Measurements from ENCODE around the gene TTC9. TPM values are rescaled to one million over a fixed set of nuclear protein-coding genes. Genes with fewer than 3 reads are reported as not detected.

The TTC9 gene
- total RNA-seq, 1 donor from 2014 or later = 6.6 TPM

DNA sequence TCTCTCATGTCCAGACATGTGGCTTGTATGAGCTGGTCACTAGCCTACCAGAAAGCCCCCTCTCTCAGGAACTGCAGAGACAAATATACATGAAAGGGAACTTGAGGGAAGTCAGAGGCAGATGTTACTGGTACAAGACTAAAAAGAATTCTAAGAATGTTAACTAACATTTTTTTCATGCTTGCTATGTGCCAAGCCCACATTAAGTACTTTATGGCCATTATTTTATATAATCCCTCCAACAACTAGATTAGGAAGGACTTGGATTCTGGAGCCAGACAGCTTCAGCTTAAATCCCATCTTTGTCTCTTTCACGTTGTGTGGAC, 24.6 kb downstream of the TTC9 start:
- Mint-ChIP-seq H3K36me3 (ENCODE audit: low read depth) (peaks cover 24% of the 10 kb centered on the region), H3K27ac (peak overlapping the region; percentile 23), H3K4me1 (ENCODE audit: low read depth) (peaks cover 42% of the 10 kb centered on the region), H3K27me3 (ENCODE audit: insufficient read depth) (no peaks in the 10 kb centered on the region), H3K4me3 (no peak overlapping the region), H3K9me3 (no peaks in the 10 kb centered on the region)
- no peak for DNase-seq (ENCODE audit: low spot score)
- intact Hi-C loops (cut with micrococcal nuclease) = no loop called here

DNA sequence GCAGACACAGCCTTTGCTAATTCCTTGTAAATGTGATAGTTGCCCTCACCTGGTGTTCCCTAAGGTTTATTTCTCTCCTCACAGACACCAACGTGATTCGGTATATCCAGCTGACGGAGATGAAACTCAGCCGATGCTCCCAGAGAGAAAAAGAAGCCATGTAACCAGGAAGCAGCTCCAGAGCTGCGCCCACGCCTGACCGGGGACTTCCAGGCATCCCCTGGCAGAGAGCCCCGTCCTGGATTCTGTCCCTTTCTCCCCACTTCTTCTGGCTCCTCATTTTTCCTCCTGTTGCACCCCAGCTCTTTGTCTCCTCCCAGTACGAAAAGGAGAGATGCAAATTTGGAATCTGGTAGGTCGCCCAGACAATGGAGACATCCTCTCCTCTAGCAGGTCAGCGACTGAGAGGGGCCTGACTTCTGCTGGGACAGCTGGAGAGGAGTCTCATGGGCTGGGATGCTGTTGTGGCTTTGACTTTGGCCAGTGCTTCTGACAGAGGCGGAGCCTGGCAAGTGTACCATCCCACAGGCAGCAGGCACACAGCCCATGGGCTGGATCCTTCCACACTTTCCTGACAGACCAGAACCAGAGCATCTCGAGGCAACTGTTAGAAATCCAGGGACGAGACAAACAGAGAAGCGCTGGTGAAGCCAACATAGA, 29.4 kb downstream of the TTC9 start:
- Mint-ChIP-seq H3K4me3 (no peak overlapping the region), H3K27me3 (ENCODE audit: insufficient read depth) (no peaks in the 10 kb centered on the region), H3K27ac (no peak overlapping the region), H3K9me3 (no peaks in the 10 kb centered on the region), H3K36me3 (ENCODE audit: low read depth) (peaks cover 19% of the 10 kb centered on the region), H3K4me1 (ENCODE audit: low read depth) (peaks cover 7% of the 10 kb centered on the region)
- intact Hi-C loops (cut with micrococcal nuclease) = no loop called here
- no peak for DNase-seq (ENCODE audit: low spot score)

DNA sequence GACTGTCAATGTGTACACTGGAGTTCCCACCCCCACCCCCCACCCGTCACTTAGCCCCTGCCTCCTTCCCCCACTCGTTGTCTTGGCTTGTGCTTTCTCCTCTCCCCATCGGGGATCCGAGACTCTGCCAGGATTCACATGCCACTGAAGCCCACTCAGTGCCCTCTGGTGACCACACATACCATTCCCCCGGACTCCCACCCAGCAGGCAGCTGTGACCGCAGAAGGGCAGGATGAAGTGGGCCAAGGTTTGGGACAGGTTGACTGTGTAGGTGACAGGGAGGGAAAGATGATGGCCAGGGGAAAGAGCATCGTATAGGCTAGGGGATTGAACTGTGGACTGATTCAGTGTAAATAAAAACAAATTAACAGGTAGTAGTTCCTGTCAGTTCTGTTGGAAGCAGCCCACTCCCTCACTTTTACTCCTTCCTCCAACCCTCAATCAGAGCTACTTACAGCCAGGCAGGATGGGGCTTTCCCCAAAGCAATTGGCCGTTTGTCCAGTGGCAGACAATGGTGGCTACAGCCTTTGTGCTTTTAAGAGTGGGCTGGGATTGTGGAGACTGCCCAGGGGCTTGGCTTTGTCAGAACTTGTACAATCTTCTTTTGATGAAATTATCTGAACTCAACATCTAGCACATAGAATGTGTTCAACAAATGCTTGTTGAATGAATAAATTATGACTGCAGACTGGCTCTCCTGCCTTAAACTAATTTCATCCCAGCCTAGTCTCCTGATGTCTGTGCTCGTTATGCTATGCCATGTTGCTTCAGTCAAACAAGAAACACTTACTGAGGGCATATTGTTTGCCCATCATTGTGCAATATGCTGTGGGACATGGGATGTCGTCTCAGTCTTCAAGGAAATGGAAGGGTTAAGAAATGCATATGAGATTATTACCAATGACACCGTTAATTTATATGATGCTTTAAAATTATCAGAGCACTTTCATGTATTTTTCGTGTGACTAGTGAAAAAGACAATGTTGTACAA, 30.2 kb downstream of the TTC9 start:
- DNase-seq (ENCODE audit: low spot score) = no peak
- no peak overlapping the region for H3K27ac Mint-ChIP-seq
- peaks cover 5% of the 10 kb centered on the region for H3K4me1 Mint-ChIP-seq (ENCODE audit: low read depth)
- intact Hi-C loops (cut with micrococcal nuclease) = no loop called here
- H3K27me3 Mint-ChIP-seq (ENCODE audit: insufficient read depth) = no peaks in the 10 kb centered on the region
- H3K36me3 Mint-ChIP-seq (ENCODE audit: low read depth) = peaks cover 21% of the 10 kb centered on the region
- no peak overlapping the region for H3K4me3 Mint-ChIP-seq
- H3K9me3 Mint-ChIP-seq = no peaks in the 10 kb centered on the region

DNA sequence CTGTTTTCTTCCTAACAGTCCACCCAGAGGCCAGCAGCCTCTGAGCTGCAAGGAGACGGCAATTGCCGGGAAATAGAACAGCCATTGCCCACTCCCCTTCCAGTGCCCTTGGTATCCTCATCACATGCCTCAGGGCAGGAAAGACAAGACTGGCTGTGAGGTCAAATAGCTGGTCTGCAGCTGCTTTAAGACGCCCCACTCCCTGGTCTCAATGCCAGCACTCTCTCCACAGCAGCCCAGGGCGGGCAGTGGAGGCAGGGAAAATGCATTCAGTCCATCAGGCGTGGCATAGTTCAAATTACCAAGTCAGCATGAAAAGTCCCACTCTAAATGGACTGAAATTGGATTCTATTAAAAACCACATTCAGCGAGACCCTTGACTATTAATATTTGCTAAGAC, 35.6 kb downstream of the TTC9 start:
- H3K27ac Mint-ChIP-seq = no peak overlapping the region
- no peak for DNase-seq (ENCODE audit: low spot score)
- H3K4me3 Mint-ChIP-seq = no peak overlapping the region
- H3K9me3 Mint-ChIP-seq = no peaks in the 10 kb centered on the region
- intact Hi-C loops (cut with micrococcal nuclease) = no loop called here
- H3K4me1 Mint-ChIP-seq (ENCODE audit: low read depth) = no peaks in the 10 kb centered on the region
- peaks cover 5% of the 10 kb centered on the region for H3K36me3 Mint-ChIP-seq (ENCODE audit: low read depth)
- no peaks in the 10 kb centered on the region for H3K27me3 Mint-ChIP-seq (ENCODE audit: insufficient read depth)

DNA sequence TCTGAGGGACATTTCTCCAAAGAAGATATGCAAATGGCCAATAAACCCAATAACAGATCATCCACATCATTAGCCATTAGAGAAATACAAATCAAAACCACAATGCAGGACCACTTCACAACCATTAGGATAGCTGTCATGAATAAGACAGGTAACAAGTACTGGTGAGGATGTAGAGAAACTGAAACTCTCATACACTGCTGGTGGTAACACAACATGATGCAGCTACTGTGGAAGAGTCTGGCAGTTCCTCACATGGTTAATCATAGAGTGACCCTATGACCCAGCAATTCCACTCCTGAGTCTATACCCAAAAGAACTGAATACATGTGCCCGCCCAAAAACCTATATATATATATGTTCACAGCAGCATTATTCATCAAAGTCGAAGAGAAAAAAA, 39.0 kb downstream of the TTC9 start:
- Mint-ChIP-seq H3K9me3 (no peaks in the 10 kb centered on the region), H3K27ac (no peak overlapping the region), H3K36me3 (ENCODE audit: low read depth) (peaks cover 3% of the 10 kb centered on the region), H3K4me1 (ENCODE audit: low read depth) (no peaks in the 10 kb centered on the region), H3K4me3 (no peak overlapping the region), H3K27me3 (ENCODE audit: insufficient read depth) (no peaks in the 10 kb centered on the region)
- intact Hi-C loops (cut with micrococcal nuclease) = no loop called here
- no peak for DNase-seq (ENCODE audit: low spot score)

DNA sequence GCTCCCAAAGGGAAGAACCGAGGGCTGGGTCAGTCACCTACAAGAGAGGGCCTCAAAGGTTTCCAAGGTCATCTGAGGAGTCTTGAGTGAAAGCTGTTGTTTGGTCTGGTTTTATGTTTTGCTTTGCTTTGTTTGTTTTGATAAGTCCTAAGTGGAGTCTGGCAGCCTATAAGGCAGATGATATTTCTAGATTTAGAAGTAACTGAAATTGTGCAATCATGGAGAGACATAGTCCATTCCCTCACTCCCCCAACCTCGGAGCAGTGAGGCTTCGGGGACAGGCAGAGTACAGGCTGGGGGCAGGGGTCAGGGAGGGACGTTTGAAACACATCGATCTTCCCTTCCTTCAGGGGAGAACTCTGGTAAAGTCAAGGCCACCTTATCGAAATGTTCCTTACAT, 42.3 kb downstream of the TTC9 start:
- Mint-ChIP-seq H3K27ac (no peak overlapping the region), H3K4me1 (ENCODE audit: low read depth) (no peaks in the 10 kb centered on the region), H3K27me3 (ENCODE audit: insufficient read depth) (no peaks in the 10 kb centered on the region), H3K9me3 (no peaks in the 10 kb centered on the region), H3K36me3 (ENCODE audit: low read depth) (no peaks in the 10 kb centered on the region), H3K4me3 (no peak overlapping the region)
- no peak for DNase-seq (ENCODE audit: low spot score)
- intact Hi-C loops (cut with micrococcal nuclease) = no loop called here

DNA sequence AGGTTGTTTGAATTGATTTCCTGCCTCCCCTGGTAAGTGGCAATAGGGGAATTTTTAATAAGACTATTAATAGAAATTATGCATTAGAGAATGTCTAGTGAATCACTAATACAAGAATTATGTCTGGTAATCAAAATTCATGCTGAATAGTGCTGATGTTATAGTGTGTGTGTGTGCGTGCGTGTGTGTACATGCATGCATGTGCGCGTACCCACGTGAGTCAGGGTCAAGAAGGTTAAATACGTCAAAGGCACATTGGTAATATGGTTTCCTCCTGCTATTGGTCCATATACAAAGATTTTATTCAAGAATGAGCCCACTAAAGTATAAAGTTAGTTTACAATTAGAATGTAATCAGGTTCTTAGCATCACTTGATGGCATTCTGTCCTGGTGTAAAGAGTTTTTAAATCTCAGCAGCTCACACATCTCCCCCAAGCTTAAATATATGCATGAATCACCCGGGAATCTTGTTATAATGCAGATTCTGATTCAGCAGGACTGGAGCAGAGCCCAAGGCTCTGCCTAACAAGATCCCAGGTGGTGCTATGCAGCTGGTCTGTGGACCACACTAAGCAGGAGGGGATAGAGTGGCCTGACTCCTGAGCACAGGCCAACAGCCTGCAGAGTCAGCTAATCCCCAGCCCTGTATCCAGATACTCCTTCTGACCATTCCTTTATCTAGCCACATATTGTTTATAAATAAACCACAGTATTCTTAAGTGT, 43.9 kb downstream of the TTC9 start:
- Mint-ChIP-seq H3K9me3 (no peaks in the 10 kb centered on the region), H3K27ac (no peak overlapping the region), H3K4me3 (no peak overlapping the region), H3K4me1 (ENCODE audit: low read depth) (no peaks in the 10 kb centered on the region), H3K27me3 (ENCODE audit: insufficient read depth) (no peaks in the 10 kb centered on the region), H3K36me3 (ENCODE audit: low read depth) (no peaks in the 10 kb centered on the region)
- DNase-seq (ENCODE audit: low spot score) = no peak
- intact Hi-C loops (cut with micrococcal nuclease) = no loop called here

DNA sequence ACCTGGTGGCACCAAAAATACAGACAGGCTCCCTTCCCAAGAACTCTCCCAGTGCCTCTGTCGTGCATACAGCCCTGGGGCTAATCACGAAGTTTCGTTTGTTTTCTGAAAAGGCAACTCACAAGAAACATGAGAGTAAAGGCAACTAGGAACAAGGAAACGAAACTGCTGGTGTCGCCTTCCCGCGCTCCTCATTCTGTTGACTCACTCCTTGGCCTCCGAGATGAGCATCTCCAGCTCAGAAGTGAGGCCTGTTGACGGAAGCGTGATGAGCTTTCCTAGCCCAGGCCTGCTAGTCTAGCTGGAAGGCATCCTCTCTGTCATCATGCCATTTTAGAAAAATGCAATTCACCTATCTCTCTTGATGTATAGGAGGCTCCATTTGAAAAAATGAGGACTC, 50.5 kb downstream of the TTC9 start:
- no peak overlapping the region for H3K27ac Mint-ChIP-seq
- no peak overlapping the region for H3K4me3 Mint-ChIP-seq
- H3K4me1 Mint-ChIP-seq (ENCODE audit: low read depth) = no peaks in the 10 kb centered on the region
- no peaks in the 10 kb centered on the region for H3K27me3 Mint-ChIP-seq (ENCODE audit: insufficient read depth)
- no peaks in the 10 kb centered on the region for H3K9me3 Mint-ChIP-seq
- intact Hi-C loops (cut with micrococcal nuclease) = no loop called here
- no peaks in the 10 kb centered on the region for H3K36me3 Mint-ChIP-seq (ENCODE audit: low read depth)
- DNase-seq (ENCODE audit: low spot score) = no peak

DNA sequence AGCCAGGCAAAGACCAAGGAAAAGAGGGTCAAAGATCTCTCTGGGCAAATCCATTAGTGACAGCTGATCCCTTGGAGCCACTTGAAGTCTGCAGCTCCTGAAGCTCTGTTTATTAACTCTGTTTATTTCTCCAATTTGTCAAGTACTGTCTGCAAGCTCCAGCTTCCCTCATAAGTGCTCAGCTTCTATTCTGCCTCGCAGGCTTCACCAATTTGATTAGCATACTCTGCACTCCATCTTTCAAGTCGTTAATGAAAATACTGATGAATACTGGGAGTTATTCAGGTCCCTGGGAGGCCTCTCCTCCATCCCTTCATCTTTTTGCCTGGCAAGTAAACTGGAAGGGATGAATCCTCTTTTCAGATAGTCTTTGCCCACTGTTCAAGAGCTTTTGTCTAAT, 54.3 kb downstream of the TTC9 start:
- intact Hi-C loops (cut with micrococcal nuclease) = no loop called here
- no peaks in the 10 kb centered on the region for H3K36me3 Mint-ChIP-seq (ENCODE audit: low read depth)
- H3K4me3 Mint-ChIP-seq = no peak overlapping the region
- H3K27ac Mint-ChIP-seq = no peak overlapping the region
- no peak for DNase-seq (ENCODE audit: low spot score)
- no peaks in the 10 kb centered on the region for H3K9me3 Mint-ChIP-seq
- no peaks in the 10 kb centered on the region for H3K4me1 Mint-ChIP-seq (ENCODE audit: low read depth)
- H3K27me3 Mint-ChIP-seq (ENCODE audit: insufficient read depth) = no peaks in the 10 kb centered on the region

DNA sequence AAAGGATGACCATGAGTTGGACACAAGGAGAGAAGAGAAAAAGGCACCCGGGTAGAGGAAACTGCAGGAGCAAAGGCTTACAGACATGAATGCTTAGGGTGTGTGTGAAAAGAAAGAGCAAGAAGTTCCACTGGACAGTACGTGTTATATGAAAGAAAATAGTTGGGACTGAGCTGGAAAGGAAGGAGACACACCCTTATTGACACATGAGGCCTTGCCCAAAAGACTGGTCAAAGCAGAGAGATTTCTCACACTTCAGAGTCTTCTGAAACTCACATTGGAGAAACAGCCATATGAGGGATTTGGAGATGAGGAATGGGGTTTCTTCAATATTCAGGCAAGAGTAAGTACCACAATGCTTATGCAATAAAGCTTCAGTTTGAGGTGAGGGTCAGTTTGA, 56.0 kb downstream of the TTC9 start:
- no peaks in the 10 kb centered on the region for H3K4me1 Mint-ChIP-seq (ENCODE audit: low read depth)
- H3K4me3 Mint-ChIP-seq = no peak overlapping the region
- H3K9me3 Mint-ChIP-seq = no peaks in the 10 kb centered on the region
- DNase-seq (ENCODE audit: low spot score) = no peak
- no peaks in the 10 kb centered on the region for H3K27me3 Mint-ChIP-seq (ENCODE audit: insufficient read depth)
- no peaks in the 10 kb centered on the region for H3K36me3 Mint-ChIP-seq (ENCODE audit: low read depth)
- intact Hi-C loops (cut with micrococcal nuclease) = no loop called here
- no peak overlapping the region for H3K27ac Mint-ChIP-seq

DNA sequence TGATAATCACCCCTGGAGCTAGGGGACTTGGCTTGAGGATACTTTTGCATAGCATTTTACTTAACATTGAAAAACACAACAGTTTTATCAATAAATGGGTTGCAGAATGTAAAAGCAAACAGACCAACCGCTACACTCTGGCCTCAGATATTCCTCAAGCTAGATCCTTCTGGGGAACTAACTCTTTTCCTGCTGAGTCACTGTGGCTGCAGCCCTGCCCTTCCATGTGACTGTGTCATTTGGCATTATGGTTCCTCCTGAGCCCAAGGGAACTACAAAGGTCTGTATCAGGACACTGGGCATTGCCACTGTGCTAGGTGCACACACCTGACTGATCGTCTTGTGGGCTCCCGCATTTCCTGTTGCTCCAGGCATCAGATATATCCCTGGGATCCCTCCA, 56.6 kb downstream of the TTC9 start:
- no peak for DNase-seq (ENCODE audit: low spot score)
- intact Hi-C loops (cut with micrococcal nuclease) = no loop called here
- H3K36me3 Mint-ChIP-seq (ENCODE audit: low read depth) = no peaks in the 10 kb centered on the region
- H3K27me3 Mint-ChIP-seq (ENCODE audit: insufficient read depth) = no peaks in the 10 kb centered on the region
- H3K27ac Mint-ChIP-seq = no peak overlapping the region
- no peaks in the 10 kb centered on the region for H3K4me1 Mint-ChIP-seq (ENCODE audit: low read depth)
- no peak overlapping the region for H3K4me3 Mint-ChIP-seq
- H3K9me3 Mint-ChIP-seq = no peaks in the 10 kb centered on the region

DNA sequence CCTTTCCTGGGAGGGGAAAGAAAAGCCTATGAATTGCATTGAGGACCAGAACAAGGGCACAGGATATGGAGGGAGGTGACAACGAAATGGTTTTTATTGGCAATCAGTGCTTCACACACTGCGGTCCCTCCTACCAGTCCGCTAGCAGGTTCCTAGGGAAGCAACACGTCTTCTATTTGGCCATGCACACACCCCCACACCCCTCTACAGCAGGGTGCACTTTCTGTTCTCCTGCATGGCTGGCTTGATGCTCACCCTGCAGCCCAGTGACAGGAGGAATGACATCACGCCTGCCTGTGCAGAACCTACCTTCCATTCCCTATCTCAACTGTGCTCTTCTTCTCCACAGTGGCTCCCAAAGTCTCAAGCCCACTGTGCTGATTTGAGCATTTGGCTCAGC, 57.9 kb downstream of the TTC9 start:
- Mint-ChIP-seq H3K27me3 (ENCODE audit: insufficient read depth) (no peaks in the 10 kb centered on the region), H3K36me3 (ENCODE audit: low read depth) (no peaks in the 10 kb centered on the region), H3K9me3 (no peaks in the 10 kb centered on the region), H3K27ac (no peak overlapping the region), H3K4me1 (ENCODE audit: low read depth) (no peaks in the 10 kb centered on the region), H3K4me3 (no peak overlapping the region)
- intact Hi-C loops (cut with micrococcal nuclease) = no loop called here
- no peak for DNase-seq (ENCODE audit: low spot score)

DNA sequence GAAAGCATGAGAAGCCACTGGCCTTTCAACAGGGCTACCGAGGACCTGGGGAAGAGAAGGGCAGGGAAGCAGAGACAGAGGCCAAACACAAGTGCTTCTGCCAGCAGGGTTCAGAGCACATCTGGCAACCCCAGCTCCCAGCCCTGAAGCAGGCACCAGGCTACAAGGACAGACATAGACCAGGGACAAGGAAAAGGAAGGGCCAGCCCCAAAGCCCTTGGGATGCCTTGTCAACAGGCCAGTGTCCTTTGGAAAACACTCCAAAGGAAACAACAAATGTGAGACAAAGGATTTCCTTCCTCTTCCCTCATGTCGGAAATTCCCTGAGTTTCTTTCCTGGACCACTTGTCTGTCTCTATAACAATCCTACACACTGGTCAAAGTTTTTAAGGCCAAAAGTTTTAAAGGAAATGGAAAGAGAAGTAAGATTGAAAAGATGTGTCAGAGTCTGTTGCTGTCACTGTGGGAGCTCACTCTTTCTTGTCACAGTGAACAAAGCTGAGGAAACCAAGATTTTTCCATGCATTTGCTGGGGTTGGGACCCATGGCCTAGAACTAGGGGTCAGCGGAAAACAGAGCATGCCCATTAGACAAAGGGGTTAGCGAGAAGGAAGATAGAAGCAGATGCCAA, 59.4 kb downstream of the TTC9 start:
- DNase-seq (ENCODE audit: low spot score) = no peak
- intact Hi-C loops (cut with micrococcal nuclease) = no loop called here
- Mint-ChIP-seq H3K27me3 (ENCODE audit: insufficient read depth) (peaks cover 6% of the 10 kb centered on the region), H3K27ac (no peak overlapping the region), H3K4me3 (no peak overlapping the region), H3K36me3 (ENCODE audit: low read depth) (no peaks in the 10 kb centered on the region), H3K4me1 (ENCODE audit: low read depth) (no peaks in the 10 kb centered on the region), H3K9me3 (no peaks in the 10 kb centered on the region)
